Measurements from ENCODE around the gene HYI. TPM values are rescaled to one million over a fixed set of nuclear protein-coding genes. Genes with fewer than 3 reads are reported as not detected.

The HYI gene
- total RNA-seq, 1 donor from 2014 or later = 135 TPM

DNA sequence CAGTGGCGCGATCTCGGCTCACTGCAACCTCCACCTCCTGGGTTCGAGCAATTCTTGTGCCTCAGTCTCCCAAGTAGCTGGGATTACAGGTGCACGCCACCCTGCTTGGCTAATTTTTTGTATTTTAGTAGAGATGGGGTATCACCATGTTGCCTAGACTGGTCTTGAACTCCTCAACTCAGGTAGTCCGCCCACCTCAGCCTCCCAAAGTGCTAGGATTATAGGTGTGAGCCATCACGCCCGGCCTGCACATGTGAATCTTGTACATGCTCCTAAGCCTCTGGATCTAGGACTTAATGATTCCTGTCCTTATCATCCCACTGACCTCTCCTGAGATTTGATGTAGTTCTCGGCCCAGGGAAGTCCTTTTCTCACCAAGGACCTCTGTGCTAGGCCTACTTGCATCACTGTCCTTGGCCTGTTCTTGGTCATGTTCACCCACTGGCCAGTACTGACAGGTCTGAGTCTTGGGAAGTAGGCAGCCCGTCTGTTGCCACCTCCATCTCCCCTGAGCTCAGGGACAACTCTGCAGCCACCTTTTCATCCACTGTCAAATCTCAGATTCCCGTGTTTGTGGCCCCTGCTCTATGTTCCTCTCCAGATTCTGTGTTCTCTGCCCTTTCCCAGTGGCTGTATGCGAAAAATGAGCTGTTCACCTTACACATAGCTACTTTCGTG, 9.4 kb downstream of the HYI start:
- TF ChIP-seq, protein P1, sequence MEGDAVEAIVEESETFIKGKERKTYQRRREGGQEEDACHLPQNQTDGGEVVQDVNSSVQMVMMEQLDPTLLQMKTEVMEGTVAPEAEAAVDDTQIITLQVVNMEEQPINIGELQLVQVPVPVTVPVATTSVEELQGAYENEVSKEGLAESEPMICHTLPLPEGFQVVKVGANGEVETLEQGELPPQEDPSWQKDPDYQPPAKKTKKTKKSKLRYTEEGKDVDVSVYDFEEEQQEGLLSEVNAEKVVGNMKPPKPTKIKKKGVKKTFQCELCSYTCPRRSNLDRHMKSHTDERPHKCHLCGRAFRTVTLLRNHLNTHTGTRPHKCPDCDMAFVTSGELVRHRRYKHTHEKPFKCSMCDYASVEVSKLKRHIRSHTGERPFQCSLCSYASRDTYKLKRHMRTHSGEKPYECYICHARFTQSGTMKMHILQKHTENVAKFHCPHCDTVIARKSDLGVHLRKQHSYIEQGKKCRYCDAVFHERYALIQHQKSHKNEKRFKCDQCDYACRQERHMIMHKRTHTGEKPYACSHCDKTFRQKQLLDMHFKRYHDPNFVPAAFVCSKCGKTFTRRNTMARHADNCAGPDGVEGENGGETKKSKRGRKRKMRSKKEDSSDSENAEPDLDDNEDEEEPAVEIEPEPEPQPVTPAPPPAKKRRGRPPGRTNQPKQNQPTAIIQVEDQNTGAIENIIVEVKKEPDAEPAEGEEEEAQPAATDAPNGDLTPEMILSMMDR (conservative IDR thresholded peaks at IDR 0.05; ENCODE audit: low read depth, low read length) = no peak
- no peak overlapping the region for H3K4me3 ChIP-seq (ENCODE audit: low read depth, low read length)
- no peak for DNase-seq (ENCODE audit: low read depth)

DNA sequence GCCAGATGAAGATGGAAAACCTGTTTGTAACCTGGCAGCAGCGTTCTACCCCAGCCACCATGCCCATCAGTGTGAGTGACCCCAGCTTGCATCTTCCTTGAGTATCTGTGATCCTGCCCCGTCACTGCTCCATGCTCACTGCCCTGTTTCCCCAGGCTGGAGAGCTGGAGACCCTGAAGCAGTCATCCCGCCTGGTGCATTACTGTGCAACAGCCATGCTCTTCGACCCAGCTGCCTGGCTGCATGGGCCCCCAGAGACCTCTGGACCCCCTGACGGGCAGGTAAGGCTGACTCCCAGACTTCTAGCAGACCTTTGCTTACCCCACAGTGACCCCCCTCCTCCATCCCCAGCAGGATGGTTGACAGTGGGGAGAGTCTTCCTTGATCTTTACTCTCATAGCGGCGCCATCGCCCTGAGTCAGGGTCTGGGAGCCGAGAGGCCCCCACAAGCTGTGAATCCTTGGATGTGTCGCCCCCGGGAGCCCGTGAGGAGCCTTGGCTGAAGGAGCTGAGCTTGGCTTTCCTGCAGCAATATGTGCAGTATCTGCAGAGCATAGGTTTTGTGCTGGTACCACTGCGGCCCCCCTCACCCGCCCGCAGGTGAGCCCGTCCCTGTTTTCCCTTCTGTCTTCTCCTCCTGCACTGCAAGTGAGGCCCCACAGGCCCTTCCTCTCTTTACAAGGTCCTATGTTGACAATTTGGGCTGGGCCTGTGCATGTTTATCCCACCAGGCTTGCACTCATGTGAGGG, 10.4 kb downstream of the HYI start:
- TF ChIP-seq, protein P1 (conservative IDR thresholded peaks at IDR 0.05; ENCODE audit: low read depth, low read length) = no peak
- no peak overlapping the region for H3K4me3 ChIP-seq (ENCODE audit: low read depth, low read length)
- DNase-seq (ENCODE audit: low read depth) = no peak

DNA sequence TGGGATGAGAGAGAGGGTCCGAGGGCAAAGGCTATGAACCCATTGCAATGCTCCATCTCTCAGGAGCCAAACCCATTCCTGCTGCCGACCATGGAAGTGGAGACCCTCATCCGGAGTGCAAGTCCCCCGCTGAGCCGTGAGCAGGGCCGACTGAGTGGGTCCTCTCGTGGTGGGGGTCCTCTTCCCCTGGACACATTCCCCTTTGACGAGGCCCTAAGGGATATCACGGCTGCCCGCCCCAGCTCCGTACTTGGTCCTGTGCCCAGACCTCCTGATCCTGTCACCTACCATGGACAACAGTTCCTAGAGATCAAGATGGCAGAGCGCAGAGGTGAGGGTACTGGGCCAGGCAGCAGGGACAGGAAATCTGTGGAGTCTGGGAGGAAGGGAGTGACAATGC, 11.0 kb downstream of the HYI start:
- TF ChIP-seq, protein P1 (conservative IDR thresholded peaks at IDR 0.05; ENCODE audit: low read depth, low read length) = no peak
- no peak overlapping the region for H3K4me3 ChIP-seq (ENCODE audit: low read depth, low read length)
- DNase-seq (ENCODE audit: low read depth) = no peak

DNA sequence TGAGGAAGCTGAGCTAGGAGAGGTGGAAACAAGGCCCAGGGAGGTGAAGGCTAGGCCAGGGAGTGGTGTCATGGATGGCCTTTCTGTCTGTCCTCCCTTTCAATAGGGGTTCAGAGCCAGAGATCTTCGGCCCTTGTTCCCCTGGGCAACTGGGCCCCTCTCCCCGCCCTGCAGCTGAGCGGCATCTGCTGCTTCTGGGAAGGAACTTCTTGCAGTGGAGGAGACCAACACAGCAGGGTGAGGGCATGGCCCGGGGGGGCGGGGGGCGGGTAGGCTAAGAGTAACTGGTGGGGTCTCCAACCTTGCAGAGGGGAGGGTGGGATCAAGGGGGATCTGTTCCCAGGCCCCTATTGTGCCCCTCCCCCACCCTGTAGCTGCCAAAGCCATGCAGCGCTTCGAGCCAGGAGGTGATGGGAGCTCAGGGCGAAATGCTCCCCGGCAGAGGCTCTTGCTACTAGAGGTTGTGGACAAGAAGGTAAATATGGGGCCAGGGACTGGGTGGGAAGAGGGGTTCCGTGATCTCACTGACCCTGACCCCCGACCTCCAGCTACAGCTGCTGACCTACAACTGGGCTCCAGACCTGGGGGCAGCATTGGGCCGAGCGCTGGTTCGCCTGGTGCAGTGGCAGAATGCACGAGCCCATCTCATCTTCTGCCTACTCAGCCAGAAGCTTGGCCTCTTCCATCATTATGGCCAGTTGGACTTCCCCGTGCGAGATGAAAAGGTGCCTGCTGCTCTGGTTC, 11.7 kb downstream of the HYI start:
- DNase-seq (ENCODE audit: low read depth) = no peak
- no peak overlapping the region for H3K4me3 ChIP-seq (ENCODE audit: low read depth, low read length)
- TF ChIP-seq, protein P1 (conservative IDR thresholded peaks at IDR 0.05; ENCODE audit: low read depth, low read length) = no peak

DNA sequence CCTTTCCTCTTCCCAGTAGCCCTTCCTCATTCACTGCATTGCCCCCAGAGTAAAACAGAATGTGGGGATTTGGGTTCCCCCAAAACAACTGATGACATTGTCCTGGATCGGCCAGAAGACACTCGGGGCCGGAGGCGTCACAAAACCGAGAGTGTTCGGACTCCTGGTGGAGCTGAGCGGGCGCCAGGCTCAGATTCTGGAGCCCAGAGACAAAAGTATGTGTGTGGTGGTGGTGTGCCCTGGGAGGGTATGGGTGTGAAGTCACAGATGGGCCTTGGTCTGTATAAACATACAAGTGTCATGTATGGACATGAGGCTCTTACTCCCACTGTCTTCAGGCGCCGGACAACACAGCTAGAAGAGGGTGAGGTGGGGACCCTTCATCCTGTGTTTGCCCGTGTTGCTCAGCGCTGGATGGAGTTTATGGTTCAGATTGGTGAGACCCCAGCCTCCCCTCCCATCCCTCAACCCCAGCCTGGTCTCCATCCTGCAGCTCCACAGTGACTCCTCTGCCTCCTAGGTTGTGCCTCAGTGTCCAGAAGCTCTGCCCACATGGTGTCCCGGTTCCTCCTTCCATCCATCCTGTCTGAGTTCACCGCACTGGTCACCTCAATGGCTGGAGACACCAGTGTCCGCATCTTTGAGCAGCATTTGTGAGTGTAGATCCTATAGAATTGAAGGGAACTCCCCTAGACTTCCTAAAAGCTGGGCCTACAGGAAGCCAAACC, 12.4 kb downstream of the HYI start:
- H3K4me3 ChIP-seq (ENCODE audit: low read depth, low read length) = no peak overlapping the region
- TF ChIP-seq, protein P1 (conservative IDR thresholded peaks at IDR 0.05; ENCODE audit: low read depth, low read length) = no peak
- no peak for DNase-seq (ENCODE audit: low read depth)

DNA sequence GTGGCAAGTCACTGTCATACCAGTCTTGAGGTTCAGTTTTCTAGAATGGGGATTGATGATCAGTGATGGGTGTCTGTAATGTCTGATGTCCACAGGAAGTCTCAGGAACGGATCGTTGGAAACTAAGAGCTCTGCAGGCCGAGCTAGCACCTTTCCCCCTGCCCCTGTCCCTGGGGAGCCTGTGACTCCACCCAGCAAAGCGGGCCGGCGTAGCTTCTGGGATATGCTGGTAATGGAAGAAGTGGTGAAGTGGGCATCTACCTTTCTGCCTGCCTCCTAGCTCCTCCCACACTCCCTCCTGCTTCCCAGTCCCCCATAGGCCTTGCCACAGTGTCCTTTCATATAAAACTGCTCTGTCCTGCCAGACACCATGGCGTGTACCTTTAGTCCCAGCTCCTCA, 13.4 kb downstream of the HYI start:
- DNase-seq (ENCODE audit: low read depth) = no peak
- TF ChIP-seq, protein P1 (conservative IDR thresholded peaks at IDR 0.05; ENCODE audit: low read depth, low read length) = no peak
- no peak overlapping the region for H3K4me3 ChIP-seq (ENCODE audit: low read depth, low read length)

Measured in epithelial cell of proximal tubule (primary cell).